C4-2B (cell line): ENCODE measurements around the gene IFI16.
"Not testable (repeated sequence)": the region's sequence is repeated elsewhere in the genome, so short reads cannot be mapped to it uniquely, and the experiment has no call there.

Experiments
- H3K27ac ChIP-seq: fragments of 450-650 bp; 2 replicates; pipeline ENCODE4 v1.5.1; 2017
- ZFX ChIP-seq: fragments of 450-650 bp; IDR thresholded peaks from 2 replicates; pipeline ENCODE4 v1.6.1; 2017
- TF ChIP-seq, protein P1 (sequence below): fragments of 450-650 bp; conservative IDR thresholded peaks from 2 replicates; pipeline ENCODE4 v1.5.1; 2017; ENCODE audit warnings: mild to moderate bottlenecking

Gene IFI16

DNA sequence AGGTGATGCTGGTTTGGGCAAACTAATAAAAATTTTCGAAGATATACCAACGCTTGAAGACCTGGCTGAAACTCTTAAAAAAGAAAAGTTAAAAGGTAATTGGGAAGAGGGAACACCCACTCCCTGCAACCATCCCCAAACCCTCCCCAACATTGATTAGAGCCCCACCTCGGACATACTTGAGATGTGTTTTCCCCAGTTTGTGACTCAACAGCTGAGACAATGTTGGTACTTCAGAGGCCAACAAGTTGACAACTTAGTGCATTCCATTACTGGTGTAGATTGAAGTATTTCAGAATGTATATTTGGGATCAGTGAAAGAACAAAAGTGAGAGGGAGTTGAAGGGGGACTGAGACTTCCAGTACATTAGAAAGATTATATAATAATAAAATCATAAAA, 5.1 kb downstream of the IFI16 start:
- TF ChIP-seq, protein P1, sequence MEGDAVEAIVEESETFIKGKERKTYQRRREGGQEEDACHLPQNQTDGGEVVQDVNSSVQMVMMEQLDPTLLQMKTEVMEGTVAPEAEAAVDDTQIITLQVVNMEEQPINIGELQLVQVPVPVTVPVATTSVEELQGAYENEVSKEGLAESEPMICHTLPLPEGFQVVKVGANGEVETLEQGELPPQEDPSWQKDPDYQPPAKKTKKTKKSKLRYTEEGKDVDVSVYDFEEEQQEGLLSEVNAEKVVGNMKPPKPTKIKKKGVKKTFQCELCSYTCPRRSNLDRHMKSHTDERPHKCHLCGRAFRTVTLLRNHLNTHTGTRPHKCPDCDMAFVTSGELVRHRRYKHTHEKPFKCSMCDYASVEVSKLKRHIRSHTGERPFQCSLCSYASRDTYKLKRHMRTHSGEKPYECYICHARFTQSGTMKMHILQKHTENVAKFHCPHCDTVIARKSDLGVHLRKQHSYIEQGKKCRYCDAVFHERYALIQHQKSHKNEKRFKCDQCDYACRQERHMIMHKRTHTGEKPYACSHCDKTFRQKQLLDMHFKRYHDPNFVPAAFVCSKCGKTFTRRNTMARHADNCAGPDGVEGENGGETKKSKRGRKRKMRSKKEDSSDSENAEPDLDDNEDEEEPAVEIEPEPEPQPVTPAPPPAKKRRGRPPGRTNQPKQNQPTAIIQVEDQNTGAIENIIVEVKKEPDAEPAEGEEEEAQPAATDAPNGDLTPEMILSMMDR = no peak
- H3K27ac ChIP-seq = no peak overlapping the region

- H3K27ac ChIP-seq = no peak overlapping the region
- TF ChIP-seq, protein P1 = no peak
- no peak for TF ChIP-seq ZFX
Observed at GRCh38 chr1:159015440-159015909, 5.8 kb downstream of the IFI16 start.

DNA sequence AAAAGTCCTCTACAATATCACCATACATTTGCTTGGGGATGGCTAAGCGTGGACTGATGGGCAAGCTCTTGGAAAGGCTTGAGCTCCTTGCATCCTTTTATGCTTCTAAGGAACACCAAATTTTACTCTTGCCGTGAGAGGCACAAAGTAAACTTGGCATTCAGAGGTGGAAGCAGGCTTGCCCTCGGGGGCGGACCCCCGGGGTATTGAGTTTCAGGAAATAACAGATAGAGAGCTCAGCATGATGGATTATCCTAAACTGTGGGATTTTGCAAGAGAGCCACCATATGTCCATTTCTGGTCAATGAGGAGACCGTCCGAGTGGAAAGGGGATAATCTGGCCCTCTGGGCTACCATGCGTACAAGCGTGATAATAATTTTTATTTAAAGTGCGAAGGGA, 14.0 kb downstream of the IFI16 start:
- TF ChIP-seq, protein P1 = no peak
- no peak for TF ChIP-seq ZFX
- no peak overlapping the region for H3K27ac ChIP-seq

- H3K27ac ChIP-seq = no peak overlapping the region
- no peak for TF ChIP-seq ZFX
- TF ChIP-seq, protein P1 = no peak
Observed at GRCh38 chr1:159025043-159025442, 15.3 kb downstream of the IFI16 start.

- not testable (repeated sequence) for H3K27ac ChIP-seq
Observed at GRCh38 chr1:159026841-159027240, 17.1 kb downstream of the IFI16 start.

- no peak overlapping the region for H3K27ac ChIP-seq
- TF ChIP-seq ZFX = no peak
- TF ChIP-seq, protein P1 = no peak
Observed at GRCh38 chr1:159030311-159030710, 20.6 kb downstream of the IFI16 start.

DNA sequence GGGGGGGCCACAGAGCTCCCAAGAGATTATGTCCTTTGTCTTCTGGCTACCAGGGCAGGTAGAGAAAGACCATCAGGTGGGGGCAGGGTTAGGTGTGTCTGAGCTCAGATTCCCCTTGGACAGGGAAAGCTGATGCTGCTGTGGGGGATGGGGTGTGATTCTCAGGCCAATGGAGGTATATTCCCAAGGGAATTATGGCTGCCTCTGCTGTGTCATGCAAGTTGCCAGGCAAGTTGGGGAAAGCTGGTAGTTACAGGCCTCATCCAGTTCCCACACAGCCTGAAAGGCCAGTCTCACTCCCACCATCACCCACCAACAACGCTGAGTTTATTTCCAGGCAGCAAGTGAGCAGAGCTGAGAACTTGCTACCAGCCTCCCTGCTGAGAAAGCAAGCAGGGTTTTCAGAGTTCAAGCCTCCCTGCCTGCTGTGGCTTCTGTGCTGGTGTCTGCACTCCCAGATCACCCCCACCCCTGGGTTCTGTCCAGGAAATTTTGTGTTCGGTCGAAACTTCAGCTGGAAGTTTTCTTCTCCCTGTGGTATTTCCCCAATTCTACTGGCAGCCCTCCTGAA, 21.3 kb downstream of the IFI16 start:
- no peak overlapping the region for H3K27ac ChIP-seq
- TF ChIP-seq ZFX = no peak
- TF ChIP-seq, protein P1 = no peak

GRCh38 chr1:159040206-159040605, 30.5 kb downstream of the IFI16 start:
- TF ChIP-seq ZFX = no peak
- TF ChIP-seq, protein P1 = no peak

More at GRCh38 chr1:159040206-159040605, 30.5 kb downstream of the IFI16 start:
- no peak overlapping the region for H3K27ac ChIP-seq
